Large intestine (tissue), 3 donors: ENCODE results near the gene ABL1. TPM values are rescaled to one million over a fixed set of nuclear protein-coding genes. Genes with fewer than 3 reads are reported as not detected.

ENCODE experiments used
- DNase-seq, 2 donors: peaks; one replicate each; pipeline versions ENCODE4 v3.0.0 to v3.0.0-alpha.2; 2013
- H3K27ac ChIP-seq: one replicate; pipeline ENCODE4 v1.5.1; 2013; ENCODE audit warnings: low read length
- H3K27me3 ChIP-seq: 2 replicates; pipeline ENCODE4 v1.6.1; 2013; ENCODE audit warnings: low read length; ENCODE audit not compliant: control insufficient read depth, insufficient read depth
- H3K36me3 ChIP-seq: 2 replicates; pipeline ENCODE4 v1.6.1; 2013; ENCODE audit warnings: low read length; ENCODE audit not compliant: control insufficient read depth, insufficient read depth
- H3K4me1 ChIP-seq: one replicate; pipeline ENCODE4 v1.6.1; 2013; ENCODE audit warnings: low read length; ENCODE audit not compliant: control insufficient read depth, insufficient read depth
- H3K4me3 ChIP-seq: one replicate; pipeline ENCODE4 v1.5.1; 2013; ENCODE audit warnings: low read length
- H3K9me3 ChIP-seq: one replicate; pipeline ENCODE4 v1.6.1; 2013; ENCODE audit warnings: mild to moderate bottlenecking, low read depth, low read length, moderate library complexity; ENCODE audit not compliant: control insufficient read depth
- WGBS: methylation state at CpG from one replicate; pipeline ENCODE4 v1.1.5; 2013; ENCODE audit warnings: low lambda C conversion rate; ENCODE audit not compliant: insufficient coverage; 5-methylcytosine and 5-hydroxymethylcytosine counted together
- polyA plus RNA-seq: library from polyadenylated mRNA; unstranded; fragments of 120-200 nt; gene quantifications from one replicate; pipeline ENCODE4 v1.2.1, GENCODE V29; 2013

ABL1 gene
- polyA plus RNA-seq, 1 donor, result 50.9 TPM

- Histone ChIP-seq H3K4me3 (no peak overlapping the region), H3K4me1 (peaks cover 3% of the 10 kb centered on the region), H3K27me3 (peaks cover 29% of the 10 kb centered on the region), H3K36me3 (peaks cover 14% of the 10 kb centered on the region), H3K9me3 (no peaks in the 10 kb centered on the region), H3K27ac (no peak overlapping the region)
- no peak for DNase-seq
- WGBS, result no CpG with 5 or more reads among the region's 16 CpGs
Measured at GRCh38 chr9:130897105-130897751, 62.2 kb downstream of the ABL1 start.

GRCh38 chr9:130897848-130898551, 62.9 kb downstream of the ABL1 start:
- whole genome bisulfite sequencing, result no CpG with 5 or more reads among the region's 29 CpGs
- H3K27me3 ChIP-seq, result peaks cover 29% of the 10 kb centered on the region
- no peak overlapping the region for H3K27ac ChIP-seq
- H3K4me1 ChIP-seq, result peaks cover 3% of the 10 kb centered on the region
- peaks cover 6% of the 10 kb centered on the region for H3K36me3 ChIP-seq
- H3K9me3 ChIP-seq, result no peaks in the 10 kb centered on the region
- no peak overlapping the region for H3K4me3 ChIP-seq
- no peak for DNase-seq

GRCh38 chr9:130898552-130898852, 63.4 kb downstream of the ABL1 start:
- peaks cover under 1% of the 10 kb centered on the region for H3K36me3 ChIP-seq
- no peaks in the 10 kb centered on the region for H3K9me3 ChIP-seq
- peaks cover 29% of the 10 kb centered on the region for H3K27me3 ChIP-seq
- DNase-seq, result no peak
- H3K4me3 ChIP-seq, result no peak overlapping the region
- no peak overlapping the region for H3K27ac ChIP-seq
- WGBS, result no CpG with 5 or more reads among the region's 4 CpGs
- H3K4me1 ChIP-seq, result peaks cover 3% of the 10 kb centered on the region

DNA sequence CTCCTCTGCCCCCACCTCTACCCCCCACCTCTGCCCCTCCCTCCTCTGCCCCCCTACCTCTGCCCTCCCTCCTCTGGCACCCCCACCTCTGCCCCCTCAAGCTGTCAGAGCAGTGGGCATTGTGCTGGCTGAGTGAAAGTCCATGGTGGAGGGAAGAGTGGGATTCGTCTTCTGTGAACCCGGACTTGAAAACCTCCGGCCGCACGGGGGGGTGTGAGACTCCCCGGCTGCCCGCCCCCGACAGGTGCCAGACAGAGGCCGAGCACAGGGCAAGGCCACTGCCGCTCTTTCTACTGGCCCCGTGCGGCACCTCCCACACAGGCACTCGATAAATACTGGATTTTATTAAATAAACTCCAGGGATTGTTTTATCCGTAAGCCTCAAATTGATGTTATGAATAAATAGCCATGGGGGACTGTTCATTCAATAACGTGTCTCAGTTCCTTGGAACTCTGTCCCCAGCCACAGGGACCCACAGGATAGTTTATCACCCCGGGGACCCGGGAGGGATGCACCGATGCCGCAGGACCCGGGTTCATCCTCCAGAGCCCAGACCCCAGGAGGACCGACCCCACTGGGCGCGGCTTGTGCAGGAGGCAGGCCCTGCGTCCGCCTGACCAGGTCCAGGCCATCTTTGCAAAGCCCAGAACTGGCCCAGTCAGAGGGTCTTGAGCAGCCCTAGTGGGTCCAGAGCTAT, 64.1 kb downstream of the ABL1 start:
- Histone ChIP-seq H3K4me3 (no peak overlapping the region), H3K9me3 (no peaks in the 10 kb centered on the region), H3K36me3 (no peaks in the 10 kb centered on the region), H3K27me3 (peaks cover 29% of the 10 kb centered on the region), H3K27ac (no peak overlapping the region), H3K4me1 (peaks cover 3% of the 10 kb centered on the region)
- no CpG with 5 or more reads among the region's 25 CpGs for WGBS
- no peak for DNase-seq

DNA sequence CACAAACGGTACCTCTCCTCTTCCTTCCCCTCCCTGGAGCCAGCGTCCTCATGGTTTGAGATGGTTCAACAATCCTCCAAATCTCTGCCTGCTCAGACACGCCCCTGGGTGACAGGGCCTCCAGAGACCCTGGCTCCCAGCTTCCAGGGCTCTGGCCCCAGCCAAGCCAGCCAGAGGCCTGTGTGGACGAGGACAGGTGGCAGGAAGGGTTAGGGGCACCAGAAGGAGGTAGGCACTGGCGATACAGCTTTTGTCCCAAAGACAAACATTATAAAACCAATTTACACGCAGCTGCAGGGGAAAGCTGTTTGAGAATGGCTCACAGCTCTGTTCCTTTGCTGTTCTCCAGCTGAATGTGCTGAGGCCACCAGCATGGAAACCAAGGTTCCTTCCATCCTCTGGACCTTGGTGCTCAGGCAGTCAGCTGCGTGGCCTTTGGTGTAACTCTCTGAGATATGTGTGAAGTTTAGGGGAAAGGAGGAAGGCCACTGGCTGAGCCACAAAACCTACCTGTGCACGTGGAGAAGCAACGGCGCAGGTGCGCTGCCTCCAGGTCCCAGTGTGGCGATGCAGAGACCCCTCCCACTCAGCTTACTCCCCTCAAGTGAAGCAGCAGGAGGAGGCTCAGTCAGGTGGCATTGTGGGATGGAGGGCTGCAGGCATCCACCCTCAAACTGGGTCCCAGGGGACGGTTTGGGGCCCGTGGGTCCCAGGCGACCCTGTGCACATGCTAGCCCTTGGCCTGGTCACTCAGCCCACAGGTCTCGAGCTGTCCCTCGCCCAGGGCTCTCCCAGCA, 65.8 kb downstream of the ABL1 start:
- no peak overlapping the region for H3K4me3 ChIP-seq
- WGBS, result no CpG with 5 or more reads among the region's 17 CpGs
- peaks cover 35% of the 10 kb centered on the region for H3K27me3 ChIP-seq
- DNase-seq, result no peak
- H3K27ac ChIP-seq, result no peak overlapping the region
- H3K9me3 ChIP-seq, result no peaks in the 10 kb centered on the region
- H3K4me1 ChIP-seq, result peaks cover 3% of the 10 kb centered on the region
- no peaks in the 10 kb centered on the region for H3K36me3 ChIP-seq

GRCh38 chr9:130901498-130902203, 66.6 kb downstream of the ABL1 start:
- H3K27me3 ChIP-seq, result peaks cover 39% of the 10 kb centered on the region
- no peak overlapping the region for H3K27ac ChIP-seq
- no CpG with 5 or more reads among the region's 17 CpGs for WGBS
- no peak overlapping the region for H3K4me3 ChIP-seq
- H3K36me3 ChIP-seq, result no peaks in the 10 kb centered on the region
- peaks cover 3% of the 10 kb centered on the region for H3K4me1 ChIP-seq
- H3K9me3 ChIP-seq, result no peaks in the 10 kb centered on the region
- DNase-seq, result no peak

DNA sequence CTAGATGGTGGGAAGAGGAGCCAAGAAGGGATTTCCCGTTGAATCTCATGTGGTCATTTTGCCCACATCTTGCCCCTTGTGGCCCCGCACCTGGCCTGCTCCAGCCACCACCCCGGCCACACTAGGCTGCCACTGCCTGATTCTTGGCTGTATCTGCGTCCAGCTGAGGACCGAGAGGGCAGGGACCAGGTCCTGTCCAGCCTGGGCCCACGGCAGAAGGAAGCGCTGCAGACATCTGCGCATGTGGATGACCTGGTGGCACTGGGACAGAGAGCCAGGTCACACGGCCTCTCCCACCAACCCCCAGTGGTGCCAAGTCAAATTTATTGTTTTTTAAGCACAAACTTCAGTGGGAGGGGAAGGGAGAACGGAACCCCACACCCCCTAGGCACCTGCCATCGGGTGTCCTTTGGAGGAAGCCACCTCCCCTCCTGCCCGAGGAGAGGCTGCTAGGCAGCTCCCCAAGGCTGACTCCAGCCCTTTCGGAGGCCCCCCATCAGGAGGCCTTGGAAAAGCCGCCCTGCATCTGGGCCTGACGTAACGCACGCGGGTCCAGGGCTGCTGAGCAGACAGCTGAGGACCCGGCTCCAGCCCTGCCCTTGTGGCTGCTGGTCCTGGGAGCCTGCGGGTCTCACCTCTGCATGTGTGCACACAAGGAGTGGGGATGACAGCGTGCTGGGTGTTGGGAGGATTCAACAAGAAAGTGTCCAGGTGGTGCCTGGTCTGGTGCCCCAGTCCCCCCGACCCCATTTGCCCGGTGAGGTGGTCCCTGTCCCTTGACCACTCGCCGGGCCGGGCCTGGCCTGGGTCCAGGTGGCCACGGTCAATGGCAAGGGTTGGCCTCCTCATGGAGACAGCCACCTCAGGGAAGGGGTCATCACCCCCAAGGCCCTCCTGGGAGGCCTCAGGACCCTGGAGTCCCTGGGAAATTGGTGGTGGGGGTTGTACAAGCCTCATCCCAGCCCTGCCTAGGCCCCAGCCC, 67.4 kb downstream of the ABL1 start:
- Histone ChIP-seq H3K36me3 (no peaks in the 10 kb centered on the region), H3K9me3 (no peaks in the 10 kb centered on the region), H3K4me1 (peaks cover 3% of the 10 kb centered on the region), H3K27ac (no peak overlapping the region), H3K4me3 (no peak overlapping the region), H3K27me3 (peaks cover 41% of the 10 kb centered on the region)
- DNase-seq, result no peak
- no CpG with 5 or more reads among the region's 27 CpGs for WGBS

- Histone ChIP-seq H3K9me3 (no peaks in the 10 kb centered on the region), H3K27me3 (peaks cover 37% of the 10 kb centered on the region), H3K36me3 (no peaks in the 10 kb centered on the region)
Measured at GRCh38 chr9:130903194-130904069, 68.4 kb downstream of the ABL1 start.

More at GRCh38 chr9:130903194-130904069, 68.4 kb downstream of the ABL1 start:
- no peak for DNase-seq
- no CpG with 5 or more reads among the region's 25 CpGs for WGBS
- H3K27ac ChIP-seq, result no peak overlapping the region
- peaks cover 3% of the 10 kb centered on the region for H3K4me1 ChIP-seq
- H3K4me3 ChIP-seq, result no peak overlapping the region
